Mucosa of descending colon (tissue), 3 donors: ENCODE measurements around the gene CC2D2B. TPM values are rescaled to one million over a fixed set of nuclear protein-coding genes. Genes with fewer than 3 reads are reported as not detected.
"Not testable (repeated sequence)": the region's sequence is repeated elsewhere in the genome, so short reads cannot be mapped to it uniquely, and the experiment has no call there.

ENCODE experiments used
- ATAC-seq: fragments of 200-7000 bp; cut with Tn5 transposase; one replicate; pipeline ENCODE4 v1.9.1; 2020; ENCODE audit warnings: mild to moderate bottlenecking, moderate library complexity
- DNase-seq, 3 donors: peaks; one replicate each; pipeline ENCODE4 v3.0.0-alpha.2; 2020
- H3K36me3 ChIP-seq: fragments of 200-600 bp; one replicate; pipeline ENCODE4 v1.8.0; 2021; ENCODE audit warnings: low read depth, mild to moderate bottlenecking
- H3K4me1 ChIP-seq: fragments of 200-600 bp; one replicate; pipeline ENCODE4 v1.8.0; 2021; ENCODE audit warnings: low read depth, mild to moderate bottlenecking
- H3K4me3 ChIP-seq: fragments of 200-600 bp; one replicate; pipeline ENCODE4 v1.8.0; 2021; ENCODE audit warnings: mild to moderate bottlenecking
- H3K9me3 ChIP-seq: fragments of 200-600 bp; one replicate; pipeline ENCODE4 v1.8.0; 2021; ENCODE audit warnings: mild to moderate bottlenecking
- intact Hi-C, 2 donors: fragments of 100-400 bp; cut with DNase I in 1 of 2; cut with micrococcal nuclease in 1 of 2; formaldehyde crosslinking; loops; one replicate each; pipeline versions ENCODE4 v1.11.0 to v1.11.1; 2022; cut with DNase I, micrococcal nuclease
- total RNA-seq, 3 donors: library from RNA; stranded (reverse); fragmentation: NEBNext Ultra II Directional in 2 of 3; extraction: Animal tissue kit (Norgen Biotek cat#: 25700) in 2 of 3; gene quantifications; one replicate each; pipeline versions ENCODE4 v1.2.1 to v1.2.4, GENCODE V29; 2021 to 2023
- TF ChIP-seq, protein P1 (sequence below): fragments of 200-600 bp; IDR thresholded peaks from one replicate; pipeline ENCODE4 v1.8.0; 2022; ENCODE audit warnings: antibody characterized with exemption, mild to moderate bottlenecking
- donor health status: DM: no; HTN: no; CAD: no; lungs with moderate emphysema.
- donor health status: DM: no; HTN: no; CAD: no.
- donor health status: DM: no; HTN: yes; CAD: no.

The CC2D2B gene
- total RNA-seq, 3 donors from 2014 or later, result 0.41 to 1.7 (median 0.75) TPM

DNA sequence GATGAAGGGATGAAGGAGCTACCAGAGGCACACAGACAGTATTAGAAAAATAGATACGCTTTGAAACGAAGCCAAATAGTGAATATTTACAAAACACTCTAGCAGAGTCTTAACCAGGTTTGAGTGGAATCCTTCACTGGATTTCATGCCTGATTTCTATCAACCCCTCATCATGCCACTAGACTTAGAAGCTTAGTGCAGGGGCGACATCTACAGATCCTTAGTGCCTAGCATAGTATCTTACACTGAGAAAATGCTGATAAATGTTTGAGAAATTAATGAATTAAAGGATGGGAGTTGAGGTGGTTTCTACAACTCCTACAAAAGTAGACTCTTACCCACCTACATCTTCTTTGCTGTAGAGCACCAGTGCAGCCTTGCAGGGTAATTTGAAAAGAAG lies 80.9 kb downstream of the CC2D2B start:
- TF ChIP-seq, protein P1, sequence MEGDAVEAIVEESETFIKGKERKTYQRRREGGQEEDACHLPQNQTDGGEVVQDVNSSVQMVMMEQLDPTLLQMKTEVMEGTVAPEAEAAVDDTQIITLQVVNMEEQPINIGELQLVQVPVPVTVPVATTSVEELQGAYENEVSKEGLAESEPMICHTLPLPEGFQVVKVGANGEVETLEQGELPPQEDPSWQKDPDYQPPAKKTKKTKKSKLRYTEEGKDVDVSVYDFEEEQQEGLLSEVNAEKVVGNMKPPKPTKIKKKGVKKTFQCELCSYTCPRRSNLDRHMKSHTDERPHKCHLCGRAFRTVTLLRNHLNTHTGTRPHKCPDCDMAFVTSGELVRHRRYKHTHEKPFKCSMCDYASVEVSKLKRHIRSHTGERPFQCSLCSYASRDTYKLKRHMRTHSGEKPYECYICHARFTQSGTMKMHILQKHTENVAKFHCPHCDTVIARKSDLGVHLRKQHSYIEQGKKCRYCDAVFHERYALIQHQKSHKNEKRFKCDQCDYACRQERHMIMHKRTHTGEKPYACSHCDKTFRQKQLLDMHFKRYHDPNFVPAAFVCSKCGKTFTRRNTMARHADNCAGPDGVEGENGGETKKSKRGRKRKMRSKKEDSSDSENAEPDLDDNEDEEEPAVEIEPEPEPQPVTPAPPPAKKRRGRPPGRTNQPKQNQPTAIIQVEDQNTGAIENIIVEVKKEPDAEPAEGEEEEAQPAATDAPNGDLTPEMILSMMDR, result no peak
- Histone ChIP-seq H3K4me3 (no peak overlapping the region), H3K9me3 (no peaks in the 10 kb centered on the region), H3K36me3 (no peaks in the 10 kb centered on the region), H3K4me1 (no peaks in the 10 kb centered on the region)
- DNase-seq (no peak), ATAC-seq (no peak)
- intact Hi-C loops, result no loop called here

- H3K9me3 ChIP-seq, H3K4me1 ChIP-seq, ATAC-seq, H3K36me3 ChIP-seq, DNase-seq, intact Hi-C loops, H3K4me3 ChIP-seq: not testable (repeated sequence)
These were observed 86.6 kb downstream of the CC2D2B start for GRCh38 chr10:95994376-95994775.

GRCh38 chr10:95998255-95998784 lies 90.5 kb downstream of the CC2D2B start:
- ATAC-seq, result no peak
- intact Hi-C loops, result no loop called here
- no peak overlapping the region for H3K4me3 ChIP-seq

GRCh38 chr10:96013956-96014355 lies 106.2 kb downstream of the CC2D2B start:
- no peak for ATAC-seq
- intact Hi-C loops, result no loop called here
- H3K9me3 ChIP-seq, result no peaks in the 10 kb centered on the region
- H3K36me3 ChIP-seq, result no peaks in the 10 kb centered on the region
- no peak overlapping the region for H3K4me3 ChIP-seq
- no peaks in the 10 kb centered on the region for H3K4me1 ChIP-seq
- DNase-seq, result no peak
- TF ChIP-seq, protein P1, result no peak

More at GRCh38 chr10:95998255-95998784, 90.5 kb downstream of the CC2D2B start:
- TF ChIP-seq, protein P1, result no peak
- Histone ChIP-seq H3K4me1 (no peaks in the 10 kb centered on the region), H3K36me3 (no peaks in the 10 kb centered on the region), H3K9me3 (no peaks in the 10 kb centered on the region)
- DNase-seq, result no peak

DNA sequence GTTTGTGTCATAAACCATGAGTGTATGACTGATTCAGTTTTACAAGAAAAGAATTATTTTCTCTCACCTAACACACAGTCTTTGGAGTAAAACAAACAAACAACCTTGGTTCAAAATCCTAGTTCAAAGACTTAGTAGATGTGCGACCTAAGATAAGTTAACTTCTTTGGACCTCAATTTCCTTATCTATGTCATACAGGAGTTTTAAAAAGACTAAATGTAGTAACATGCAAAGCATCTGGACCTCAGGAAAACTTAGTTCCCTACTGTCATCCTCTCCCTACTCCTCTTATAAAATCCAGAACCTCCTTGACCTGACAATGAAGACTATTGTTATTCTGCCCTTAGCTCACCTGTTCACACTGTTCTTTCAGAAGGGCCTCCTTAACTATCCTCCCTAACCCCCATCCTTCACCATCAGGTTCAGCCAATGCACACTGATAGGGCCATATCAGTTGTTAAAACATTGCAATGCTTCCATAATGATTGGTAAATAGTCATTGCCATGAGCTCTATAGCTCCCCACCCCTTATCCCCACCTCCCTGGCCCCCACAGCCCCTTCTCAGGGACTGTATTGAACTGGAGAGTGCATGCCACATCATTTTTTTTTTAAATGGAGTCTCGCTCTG lies 106.8 kb downstream of the CC2D2B start:
- H3K4me3 ChIP-seq, result no peak overlapping the region
- H3K36me3 ChIP-seq, result no peaks in the 10 kb centered on the region
- DNase-seq (no peak), ATAC-seq (no peak)
- H3K9me3 ChIP-seq, result no peaks in the 10 kb centered on the region
- no peaks in the 10 kb centered on the region for H3K4me1 ChIP-seq
- intact Hi-C loops, result no loop called here
- TF ChIP-seq, protein P1, result no peak

DNA sequence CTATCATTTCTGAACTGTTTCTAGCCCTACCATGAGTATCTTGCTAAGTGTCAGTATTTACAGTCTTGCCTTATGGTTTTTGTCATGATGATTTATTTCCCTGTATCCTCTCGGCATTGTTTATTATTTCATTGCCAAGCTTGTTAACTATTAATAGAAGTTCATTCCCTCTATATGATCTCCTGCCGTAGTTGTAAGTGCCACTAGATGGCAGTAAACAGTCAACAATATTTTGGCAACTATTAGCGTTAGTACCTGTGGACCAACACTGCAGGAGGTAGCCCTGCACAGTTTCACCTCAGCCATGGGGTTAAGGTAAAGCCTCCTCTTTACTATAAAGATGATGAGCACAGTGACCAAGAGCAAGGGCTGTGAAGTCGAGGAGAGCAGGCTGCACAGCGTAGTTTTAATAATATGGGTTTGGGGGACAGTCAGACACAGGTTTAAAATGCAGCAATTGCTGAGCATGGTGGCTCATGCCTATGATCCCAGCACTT lies 109.5 kb downstream of the CC2D2B start:
- H3K4me3 ChIP-seq, result no peak overlapping the region
- ATAC-seq (peak; percentile 94), DNase-seq (peak in 1 of 3 donors; percentile 80)
- TF ChIP-seq, protein P1, result peak; percentile 22
- no peaks in the 10 kb centered on the region for H3K4me1 ChIP-seq
- H3K9me3 ChIP-seq, result no peaks in the 10 kb centered on the region
- intact Hi-C loops, result no loop called here
- no peaks in the 10 kb centered on the region for H3K36me3 ChIP-seq
